Natural killer cell (primary cell): ENCODE results near the gene KIAA1328. TPM values are rescaled to one million over a fixed set of nuclear protein-coding genes. Genes with fewer than 3 reads are reported as not detected.

Experiments used
- ATAC-seq, 3 donors: fragments of 150-1000 bp in 2 of 3; fragments of 200-7000 bp in 1 of 3; cut with Tn5 transposase; 1 replicate in 1 of 3; 2 replicates in 2 of 3; pipeline ENCODE4 v1.10.0; 2021; ENCODE audit warnings: mild to moderate bottlenecking in 2 of 3, moderate library complexity in 2 of 3
- DNase-seq, 2 donors: peaks; one replicate each; pipeline versions ENCODE4 v3.0.0 to v3.0.0-alpha.2; 2013 to 2021; ENCODE audit warnings: mixed read lengths in 1 of 2
- H3K27ac ChIP-seq: one replicate; pipeline ENCODE4 v1.5.1; 2013; ENCODE audit warnings: mild to moderate bottlenecking, low read length
- H3K27me3 ChIP-seq: one replicate; pipeline ENCODE4 v1.6.1; 2013; ENCODE audit warnings: low read length; ENCODE audit not compliant: control insufficient read depth, insufficient read depth
- H3K36me3 ChIP-seq: one replicate; pipeline ENCODE4 v1.6.1; 2013; ENCODE audit warnings: low read length; ENCODE audit not compliant: control insufficient read depth, insufficient read depth
- H3K4me1 ChIP-seq: one replicate; pipeline ENCODE4 v1.6.1; 2013; ENCODE audit warnings: low read length; ENCODE audit not compliant: control insufficient read depth, insufficient read depth
- H3K4me3 ChIP-seq: one replicate; pipeline ENCODE4 v1.5.1; 2013; ENCODE audit warnings: low read length
- H3K9me3 ChIP-seq: one replicate; pipeline ENCODE4 v1.6.1; 2013; ENCODE audit warnings: low read length; ENCODE audit not compliant: control insufficient read depth, insufficient read depth
- H3K27ac Mint-ChIP-seq, 2 donors: one replicate each; pipeline ENCODE4 v1.8.0; 2022; ENCODE audit warnings: mild to moderate bottlenecking in 2 of 2, mixed read lengths in 2 of 2, moderate library complexity in 1 of 2
- H3K27me3 Mint-ChIP-seq, 2 donors: one replicate each; pipeline ENCODE4 v1.8.0; 2022; ENCODE audit warnings: low read depth in 2 of 2, mixed read lengths in 2 of 2
- H3K36me3 Mint-ChIP-seq: one replicate; pipeline ENCODE4 v1.8.0; 2022; ENCODE audit warnings: mixed read lengths
- H3K4me1 Mint-ChIP-seq, 2 donors: one replicate each; pipeline ENCODE4 v1.8.0; 2022; ENCODE audit warnings: mixed read lengths in 2 of 2
- H3K4me3 Mint-ChIP-seq: one replicate; pipeline ENCODE4 v1.8.0; 2022; ENCODE audit warnings: mild to moderate bottlenecking, moderate library complexity, mixed read lengths
- H3K9me3 Mint-ChIP-seq, 2 donors: one replicate each; pipeline ENCODE4 v1.8.0; 2022; ENCODE audit warnings: mixed read lengths in 2 of 2
- CTCF ChIP-seq: fragments of 200-600 bp; IDR thresholded peaks from one replicate; pipeline ENCODE4 v1.8.0; 2022; ENCODE audit warnings: antibody characterized with exemption
- WGBS: methylation state at CpG from one replicate; pipeline ENCODE4 v1.1.7; 2013; ENCODE audit warnings: missing lambda C conversion rate; ENCODE audit not compliant: insufficient coverage; 5-methylcytosine and 5-hydroxymethylcytosine counted together
- intact Hi-C: fragments of 100-400 bp; cut with micrococcal nuclease; formaldehyde crosslinking; loops from one replicate; pipeline ENCODE4 v1.14.2; 2022
- total RNA-seq, 4 donors: library from RNA; stranded (reverse); fragments of 120-200 nt in 1 of 4; gene quantifications; one replicate each; pipeline versions ENCODE4 v1.2.3 to v1.2.4, GENCODE V29; 2013 to 2022

The KIAA1328 gene
- 10 to 100 TPM; 12.3 to 14.3 (median 13.2) TPM for total RNA-seq
- 28.7 TPM for total RNA-seq (2013)

- ATAC-seq, result peak; percentile 92 to 97 (median 92)
- Histone ChIP-seq H3K27ac (peak within 1 kb of the TSS; percentile 80), H3K27me3 (no peaks in the 10 kb centered on the region), H3K36me3 (no peaks in the 10 kb centered on the region), H3K4me3 (peak within 1 kb of the TSS; percentile 93), H3K4me1 (peaks cover 17% of the 10 kb centered on the region), H3K9me3 (no peaks in the 10 kb centered on the region)
- intact Hi-C loops, result loop anchor here (5.0 kb wide), 1 partner anchor 856 kb away; the partner anchor contains the start of gene RMP24
- Mint-ChIP-seq H3K27ac (peak within 1 kb of the TSS; percentile 72 to 76), H3K4me3 (peak within 1 kb of the TSS; percentile 84), H3K4me1 (peaks cover 23 to 40% of the 10 kb centered on the region in 2 donors), H3K36me3 (no peaks in the 10 kb centered on the region), H3K27me3 (no peaks in the 10 kb centered on the region), H3K9me3 (no peaks in the 10 kb centered on the region)
- peak; percentile 55 for TF ChIP-seq CTCF
- peak; percentile 82 to 93 for DNase-seq
- under 1% methylated on average over 83 of the region's 83 CpGs for WGBS
Observed at GRCh38 chr18:36828630-36829361, at the start of gene KIAA1328, which contains the start of gene TPGS2. Gene KIAA1328 (plus strand): TSS chr18:36829127. CDS start chr18:36829139, 12 bp downstream. Gene TPGS2 (minus strand): TSS chr18:36829002. CDS start chr18:36828767, 235 bp downstream.

GRCh38 chr18:36780748-36781147 is 48.2 kb upstream of the KIAA1328 start:
- Histone ChIP-seq H3K27ac (no peak overlapping the region), H3K4me3 (no peak overlapping the region), H3K9me3 (no peaks in the 10 kb centered on the region), H3K4me1 (no peaks in the 10 kb centered on the region), H3K36me3 (peaks cover 3% of the 10 kb centered on the region), H3K27me3 (no peaks in the 10 kb centered on the region)
- no peak for TF ChIP-seq CTCF
- H3K4me1 Mint-ChIP-seq, result no peaks in the 10 kb centered on the region
- H3K9me3 Mint-ChIP-seq, result no peaks in the 10 kb centered on the region
- H3K27me3 Mint-ChIP-seq, result no peaks in the 10 kb centered on the region
- no peaks in the 10 kb centered on the region for H3K36me3 Mint-ChIP-seq
- H3K4me3 Mint-ChIP-seq, result no peak overlapping the region
- no peak overlapping the region for H3K27ac Mint-ChIP-seq
- ATAC-seq, result no peak
- whole genome bisulfite sequencing, result 100% methylated on average over 2 of the region's 2 CpGs
- intact Hi-C loops, result no loop called here
- no peak for DNase-seq

- Histone ChIP-seq H3K36me3 (peaks cover 3% of the 10 kb centered on the region), H3K4me1 (no peaks in the 10 kb centered on the region), H3K9me3 (no peaks in the 10 kb centered on the region), H3K27me3 (no peaks in the 10 kb centered on the region), H3K4me3 (no peak overlapping the region), H3K27ac (no peak overlapping the region)
- Mint-ChIP-seq H3K27ac (no peak overlapping the region), H3K4me1 (no peaks in the 10 kb centered on the region), H3K4me3 (no peak overlapping the region), H3K36me3 (no peaks in the 10 kb centered on the region), H3K9me3 (no peaks in the 10 kb centered on the region), H3K27me3 (no peaks in the 10 kb centered on the region)
- TF ChIP-seq CTCF, result no peak
- 93% methylated on average over 9 of the region's 9 CpGs for WGBS
- intact Hi-C loops, result no loop called here
- DNase-seq (no peak), ATAC-seq (no peak)
Observed at GRCh38 chr18:36782710-36783109, 46.2 kb upstream of the KIAA1328 start.
